Placental epithelial cell (primary cell): ENCODE results near the gene SLC36A4. TPM values are rescaled to one million over a fixed set of nuclear protein-coding genes. Genes with fewer than 3 reads are reported as not detected.

Experiments
- small RNA-seq: library from RNA; depleted of rRNA; stranded (forward); fragments of <200 nt; gene quantifications from one replicate; pipeline ENCODE3, GENCODE V24; 2012
- total RNA-seq: library from RNA; depleted of rRNA; stranded (reverse); fragments of >200 nt; gene quantifications from 2 replicates; pipeline ENCODE4 v1.2.3, GENCODE V29; 2012

Gene SLC36A4
- 16.1 and 16.7 TPM in 2 replicates for total RNA-seq

GRCh38 chr11:93197380-93198214, at the start of gene SLC36A4:
Gene SLC36A4 (minus strand): TSS chr11:93197991. CDS start chr11:93197832, 159 bp downstream.

Small RNA genes within 50 kb of the gene (small RNA-seq; reads per million reads assigned to genes)
- gene AP003072.1: not detected

Other genes with a start within 250 kb of the SLC36A4 start
- not detected in 2 replicates for gene MTNR1B, start 228.3 kb downstream of the SLC36A4 start, total RNA-seq
- 0.39 TPM in 1 of 2 replicates, not detected in the other for gene DEUP1, start 132.8 kb upstream of the SLC36A4 start, total RNA-seq